ENCODE results near the gene PMP22. TPM values are rescaled to one million over a fixed set of nuclear protein-coding genes. Genes with fewer than 3 reads are reported as not detected.
"Not testable (repeated sequence)": the region's sequence is repeated elsewhere in the genome, so short reads cannot be mapped to it uniquely, and the experiment has no call there.

PMP22 gene
- total RNA-seq, 1 experiment from 2014 or later, result not detected

DNA sequence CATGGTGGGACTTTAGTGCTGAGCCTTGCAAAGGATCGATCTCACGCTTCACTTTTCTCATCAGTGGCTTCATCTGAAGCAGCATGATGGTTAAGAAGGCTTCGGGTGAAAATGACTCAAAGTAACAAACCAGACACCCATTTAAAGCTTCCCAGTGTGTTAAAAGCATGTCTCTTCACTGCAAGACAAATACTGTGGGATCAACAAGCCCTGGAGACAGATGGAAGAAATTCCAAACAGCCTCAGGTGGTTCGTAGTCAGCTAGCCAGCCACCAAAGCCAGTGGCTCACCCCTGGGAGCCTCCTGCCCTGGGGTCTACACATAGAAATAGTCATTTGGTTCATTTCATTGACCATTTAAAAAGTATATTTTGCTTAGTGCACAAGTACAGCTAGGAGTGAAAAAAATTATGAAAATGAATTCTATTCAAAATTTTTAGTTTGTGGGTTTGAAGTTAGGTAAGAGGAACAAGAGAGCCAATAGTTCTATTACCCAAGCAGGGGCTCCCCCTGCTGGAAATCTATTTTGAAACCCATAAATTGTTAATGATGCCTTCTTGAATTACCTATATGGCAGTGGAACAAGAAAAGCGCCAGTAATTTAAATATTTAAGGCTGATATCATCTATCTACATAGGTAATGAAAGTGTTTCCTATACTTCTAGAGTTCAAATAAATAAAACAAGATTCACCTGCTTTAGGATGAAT is 51.6 kb downstream of the PMP22 start:
- peak; percentile 4 for DNase-seq (ENCODE audit: low spot score)

DNA sequence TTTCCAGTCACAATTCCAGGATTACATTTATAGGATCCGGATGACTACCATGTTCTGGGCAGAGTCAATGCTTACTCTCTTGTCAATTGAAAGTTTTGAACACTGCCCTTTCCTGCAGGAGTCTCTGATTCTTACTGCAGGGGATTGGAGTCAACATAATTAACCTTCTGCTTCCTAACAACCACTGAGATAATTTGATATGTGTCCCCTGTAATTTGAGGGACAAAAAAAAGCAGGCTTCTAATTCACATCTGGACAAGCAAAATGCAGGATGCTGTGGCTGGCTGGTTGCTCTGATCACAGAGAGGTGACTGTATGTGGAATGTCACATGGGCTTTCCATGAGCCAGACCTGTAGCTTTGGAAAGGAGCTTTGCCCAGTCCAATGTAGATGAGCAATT is 54.9 kb downstream of the PMP22 start:
- DNase-seq (ENCODE audit: low spot score), result no peak

DNA sequence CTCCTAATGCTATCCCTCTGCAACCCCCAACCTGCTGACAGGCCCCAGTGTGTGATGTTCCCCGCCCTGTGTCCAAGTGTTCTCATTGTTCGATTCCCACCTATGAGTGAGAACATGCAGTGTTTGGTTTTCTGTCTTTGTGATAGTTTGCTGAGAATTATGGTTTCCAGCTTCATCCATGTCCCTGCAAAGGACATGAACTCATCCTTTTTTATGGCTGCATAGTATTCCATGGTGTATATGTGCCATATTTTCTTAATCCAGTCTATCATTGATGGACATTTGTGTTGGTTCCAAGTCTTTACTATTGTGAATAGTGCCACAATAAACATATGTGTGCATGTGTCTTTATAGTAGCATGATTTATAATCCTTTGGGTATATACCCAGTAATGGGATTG is 62.1 kb downstream of the PMP22 start:
- DNase-seq (ENCODE audit: low spot score), result not testable (repeated sequence)

DNA sequence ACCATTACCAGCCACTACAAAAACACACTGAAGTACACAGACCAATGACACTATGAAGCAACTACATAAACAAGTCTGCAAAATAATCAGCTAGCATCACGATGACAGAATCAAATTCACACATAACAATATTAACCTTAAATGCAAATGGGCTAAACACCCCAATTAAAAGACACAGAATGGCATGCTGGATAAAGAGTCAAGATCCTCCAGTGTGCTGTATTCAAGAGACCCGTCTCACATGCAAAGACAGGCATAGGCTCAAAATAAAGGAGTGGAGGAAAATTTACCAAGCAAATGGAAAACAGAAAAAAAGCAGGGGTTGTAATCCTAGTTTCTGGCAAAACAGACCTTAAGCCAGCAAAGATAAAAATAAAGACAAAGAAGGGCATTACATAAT is 64.6 kb downstream of the PMP22 start:
- not testable (repeated sequence) for DNase-seq (ENCODE audit: low spot score)

DNA sequence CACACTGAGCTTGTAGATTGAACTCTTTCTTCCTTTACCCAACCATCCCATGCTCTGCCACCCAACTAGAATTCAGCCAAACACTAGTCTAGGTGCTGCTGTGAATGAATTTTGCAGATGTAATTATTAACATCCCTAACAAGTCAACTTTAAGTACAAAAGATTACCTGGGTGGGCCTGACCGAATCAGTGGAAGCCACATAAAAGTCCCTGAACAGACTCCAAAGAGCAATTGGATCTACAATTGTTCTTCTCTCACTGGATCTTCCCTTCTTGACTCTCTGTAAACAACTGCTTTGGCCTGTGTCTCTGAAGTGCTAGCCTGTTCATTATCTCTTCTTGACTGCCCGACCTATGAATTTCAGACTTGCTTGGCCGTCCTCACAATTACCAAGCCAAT is 67.9 kb downstream of the PMP22 start:
- no peak for DNase-seq (ENCODE audit: low spot score)

DNA sequence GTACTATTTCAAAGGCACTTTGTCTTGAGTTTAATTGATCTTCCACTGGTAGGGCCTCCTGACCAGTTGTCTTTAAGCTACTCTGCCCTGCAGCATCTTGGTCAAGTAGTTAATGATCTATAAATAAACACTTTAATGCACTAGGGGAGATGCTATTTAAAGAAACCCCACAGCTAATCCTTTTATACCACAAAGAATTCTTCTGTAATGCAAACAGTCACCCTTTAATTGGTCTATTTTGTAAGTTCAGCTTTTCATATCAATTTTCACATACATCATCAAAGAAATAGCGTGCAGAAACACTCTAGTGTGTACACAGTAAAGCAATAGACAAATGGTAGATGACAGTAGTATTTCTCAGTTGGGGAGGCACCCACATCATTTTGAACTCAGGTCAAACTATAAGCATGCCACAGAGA is 70.3 kb downstream of the PMP22 start:
- DNase-seq (ENCODE audit: low spot score), result no peak

DNA sequence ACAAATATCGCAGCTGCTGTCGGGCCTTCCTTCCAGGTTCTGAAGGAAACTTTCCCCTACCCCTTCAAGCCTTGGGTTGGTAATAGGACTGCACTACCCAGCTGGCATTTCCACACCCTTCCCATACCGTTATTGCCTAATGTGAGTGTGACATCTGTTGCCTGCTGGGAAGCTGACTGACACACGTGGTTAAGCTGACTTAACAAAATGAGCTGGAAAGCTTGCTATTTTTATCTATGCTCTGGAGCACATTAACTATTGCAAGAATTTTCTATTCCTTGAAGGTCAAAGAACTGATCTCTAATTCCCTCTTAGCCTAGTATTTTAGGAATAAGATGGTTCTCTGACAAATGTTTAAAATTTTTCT is 79.5 kb downstream of the PMP22 start:
- no peak for DNase-seq (ENCODE audit: low spot score)

DNA sequence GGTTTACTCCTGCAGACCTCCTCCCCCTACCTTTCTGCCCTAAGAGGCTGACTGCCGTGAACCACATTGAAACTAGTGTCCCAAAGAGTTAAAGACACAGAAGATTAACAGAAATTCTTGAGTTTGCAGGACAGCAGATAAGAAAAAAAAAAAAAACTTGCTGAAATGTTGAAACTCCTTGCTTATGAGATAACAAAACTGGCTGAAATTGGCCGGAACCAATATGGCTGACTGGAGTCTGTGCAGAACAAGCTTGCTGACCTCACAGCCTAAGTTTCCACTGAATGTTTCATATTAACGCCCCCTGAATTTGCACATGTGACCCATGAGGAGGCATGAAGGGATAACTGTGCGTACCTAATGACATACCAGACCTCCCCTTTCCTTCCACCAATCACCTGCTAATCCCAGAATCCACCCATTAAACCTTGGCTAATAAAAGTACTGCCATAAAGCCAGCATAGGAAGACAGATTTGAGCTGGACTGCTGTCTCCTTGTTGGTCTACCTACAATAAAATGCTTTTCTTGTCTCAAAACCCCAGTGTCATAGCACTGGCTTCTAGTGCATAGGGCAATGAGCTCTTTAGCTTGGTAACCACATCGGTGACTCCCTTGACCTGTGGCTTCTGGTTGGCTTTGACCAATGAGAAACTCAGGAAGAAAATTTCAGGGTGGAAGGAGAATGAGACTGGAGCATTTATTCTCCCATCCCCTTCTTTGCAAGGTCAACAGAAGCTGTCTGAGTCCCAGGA is 80.1 kb downstream of the PMP22 start:
- no peak for DNase-seq (ENCODE audit: low spot score)

DNA sequence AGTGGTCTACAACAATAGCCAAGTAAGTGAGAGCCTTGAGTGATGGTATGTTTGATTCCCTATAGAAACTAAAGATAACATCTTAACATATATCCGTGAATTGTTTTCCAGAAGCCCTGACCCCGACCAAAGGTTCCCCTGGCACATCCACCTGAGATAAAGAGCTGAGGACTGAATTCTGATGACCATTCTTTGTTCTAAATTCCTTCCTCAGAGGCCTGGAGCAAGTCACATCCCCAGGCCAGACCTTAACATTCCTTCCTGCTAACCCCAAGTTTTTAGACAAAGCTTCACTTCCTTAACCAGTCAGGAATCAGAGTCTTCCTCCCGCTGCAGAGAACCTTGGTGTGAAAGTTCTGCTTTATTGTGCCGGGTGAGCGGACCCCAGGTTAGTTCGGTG is 83.3 kb downstream of the PMP22 start:
- no peak for DNase-seq (ENCODE audit: low spot score)

DNA sequence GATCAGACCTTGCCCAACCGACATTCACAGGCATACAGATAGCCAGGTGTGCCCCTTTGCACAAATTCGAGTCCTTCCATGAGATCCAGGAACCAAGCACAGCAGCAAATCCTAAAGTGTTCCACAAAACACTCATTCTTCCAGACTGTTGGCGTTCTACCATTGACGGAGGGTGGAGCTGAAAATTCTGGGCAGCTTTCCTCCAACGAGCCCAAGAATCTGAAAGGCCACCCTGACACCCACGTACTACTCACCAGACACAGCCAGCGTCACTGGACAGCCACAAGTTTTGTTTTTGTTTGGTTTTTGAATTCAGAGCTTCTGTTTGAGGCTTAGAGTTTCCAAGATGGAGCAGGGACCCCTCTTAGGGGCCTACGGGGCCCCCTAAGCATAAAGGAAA is 83.8 kb downstream of the PMP22 start:
- no peak for DNase-seq (ENCODE audit: low spot score)

DNA sequence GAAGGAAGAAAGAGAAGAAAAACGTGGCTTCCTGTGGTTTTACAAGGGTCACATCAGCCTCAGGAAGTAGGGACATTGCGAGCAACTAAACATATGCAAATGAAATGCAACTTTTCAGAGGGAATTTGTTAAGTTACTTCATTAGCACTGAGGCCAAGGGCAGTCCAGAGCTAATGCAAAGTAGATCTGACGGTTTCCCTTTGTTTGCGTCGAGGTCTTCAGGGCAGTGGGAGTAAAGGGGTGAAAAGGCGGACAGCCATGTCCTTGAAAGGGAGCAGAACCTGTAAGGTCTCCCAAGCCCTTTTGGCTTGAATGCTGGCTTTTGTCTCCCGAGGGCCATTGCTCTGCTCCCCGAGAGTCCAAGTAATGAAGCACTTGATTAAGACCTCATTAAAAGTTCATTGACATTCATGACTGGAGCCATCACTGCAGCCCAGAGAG is 85.0 kb downstream of the PMP22 start:
- no peak for DNase-seq (ENCODE audit: low spot score)

Small RNAs within 50 kb of the gene (small RNA-seq; reads per million reads assigned to genes)
- gene MIR4731 (not detected), gene RNU6-799P (not detected)

Other genes starting within 250 kb of the PMP22 start
- not detected in 2 replicates for gene TEKT3, start 76.3 kb upstream of the PMP22 start, total RNA-seq (2014; rRNA removed; shearing (Covaris generic))
- 0.20 TPM in 1 of 2 replicates, not detected in the other for gene CDRT4, start 202.3 kb upstream of the PMP22 start, total RNA-seq (2014; rRNA removed; shearing (Covaris generic))

All from HT-29 (cell line).